GM12874 (cell line): ENCODE measurements around the gene RASA4B.

Experiments used
- TF ChIP-seq, protein P1 (sequence below): IDR thresholded peaks from 2 replicates; pipeline ENCODE4 v1.5.1; 2011; ENCODE audit warnings: low read depth, mild to moderate bottlenecking, control low read depth, low read length, moderate library complexity; ENCODE audit not compliant: insufficient read depth

The RASA4B gene

GRCh38 chr7:102433219-102434038, 84.1 kb downstream of the RASA4B start, which contains the start of gene ORAI2:
ORAI2 (plus strand) TSS chr7:102433575; CDS start chr7:102438957, 5,382 bp downstream.
- TF ChIP-seq, protein P1, sequence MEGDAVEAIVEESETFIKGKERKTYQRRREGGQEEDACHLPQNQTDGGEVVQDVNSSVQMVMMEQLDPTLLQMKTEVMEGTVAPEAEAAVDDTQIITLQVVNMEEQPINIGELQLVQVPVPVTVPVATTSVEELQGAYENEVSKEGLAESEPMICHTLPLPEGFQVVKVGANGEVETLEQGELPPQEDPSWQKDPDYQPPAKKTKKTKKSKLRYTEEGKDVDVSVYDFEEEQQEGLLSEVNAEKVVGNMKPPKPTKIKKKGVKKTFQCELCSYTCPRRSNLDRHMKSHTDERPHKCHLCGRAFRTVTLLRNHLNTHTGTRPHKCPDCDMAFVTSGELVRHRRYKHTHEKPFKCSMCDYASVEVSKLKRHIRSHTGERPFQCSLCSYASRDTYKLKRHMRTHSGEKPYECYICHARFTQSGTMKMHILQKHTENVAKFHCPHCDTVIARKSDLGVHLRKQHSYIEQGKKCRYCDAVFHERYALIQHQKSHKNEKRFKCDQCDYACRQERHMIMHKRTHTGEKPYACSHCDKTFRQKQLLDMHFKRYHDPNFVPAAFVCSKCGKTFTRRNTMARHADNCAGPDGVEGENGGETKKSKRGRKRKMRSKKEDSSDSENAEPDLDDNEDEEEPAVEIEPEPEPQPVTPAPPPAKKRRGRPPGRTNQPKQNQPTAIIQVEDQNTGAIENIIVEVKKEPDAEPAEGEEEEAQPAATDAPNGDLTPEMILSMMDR, result no peak
